Measurements from ENCODE around the gene SPN. TPM values are rescaled to one million over a fixed set of nuclear protein-coding genes. Genes with fewer than 3 reads are reported as not detected.
"Not testable (repeated sequence)": the region's sequence is repeated elsewhere in the genome, so short reads cannot be mapped to it uniquely, and the experiment has no call there.

Gene SPN
- total RNA-seq, 2 experiments from 2014 or later, result 339 to 352 TPM

GRCh38 chr16:29649588-29650494 lies 13.2 kb upstream of the SPN start:
- no peaks in the 10 kb centered on the region for H3K9me3 Mint-ChIP-seq (ENCODE audit: insufficient read depth)
- no peaks in the 10 kb centered on the region for H3K27me3 Mint-ChIP-seq (ENCODE audit: low read depth)
- DNase-seq (no peak), ATAC-seq (peak; percentile 58)
- ChIA-PET CTCF (interaction anchor here (0.9 to 2.6 kb wide), 2 partner anchors 8 to 14 kb away, joined by 3 to 7 read pairs; no protein-coding TSS in a partner anchor), POLR2A (no interaction called here)
- H3K4me1 Mint-ChIP-seq (ENCODE audit: low read depth), result peaks cover 37% of the 10 kb centered on the region
- H3K4me3 Mint-ChIP-seq, result peak overlapping the region; percentile 23
- H3K27ac Mint-ChIP-seq, result peak overlapping the region; percentile 84
- H3K36me3 Mint-ChIP-seq (ENCODE audit: low read depth), result no peaks in the 10 kb centered on the region

- Mint-ChIP-seq H3K27me3 (ENCODE audit: low read depth) (no peaks in the 10 kb centered on the region), H3K27ac (no peak overlapping the region), H3K9me3 (ENCODE audit: insufficient read depth) (no peaks in the 10 kb centered on the region), H3K4me3 (no peak overlapping the region), H3K4me1 (ENCODE audit: low read depth) (peaks cover 28% of the 10 kb centered on the region), H3K36me3 (ENCODE audit: low read depth) (no peaks in the 10 kb centered on the region)
- ATAC-seq, result no peak
- ChIA-PET POLR2A (interaction anchor here (0.6 kb wide), 1 partner anchor 13 kb away, joined by 4 read pairs; no protein-coding TSS in a partner anchor), CTCF (interaction anchor here (2.6 kb wide), 1 partner anchor 9 kb away, joined by 7 read pairs; no protein-coding TSS in a partner anchor)
- DNase-seq, result no peak
Measured at GRCh38 chr16:29650771-29651170, 12.3 kb upstream of the SPN start.

GRCh38 chr16:29651774-29652349 lies 11.2 kb upstream of the SPN start:
- Mint-ChIP-seq H3K4me3 (no peak overlapping the region), H3K27ac (no peak overlapping the region), H3K9me3 (ENCODE audit: insufficient read depth) (no peaks in the 10 kb centered on the region), H3K4me1 (ENCODE audit: low read depth) (peaks cover 26% of the 10 kb centered on the region), H3K27me3 (ENCODE audit: low read depth) (no peaks in the 10 kb centered on the region), H3K36me3 (ENCODE audit: low read depth) (no peaks in the 10 kb centered on the region)
- POLR2A ChIA-PET, result no interaction called here
- ATAC-seq, result no peak
- CTCF ChIA-PET, result interaction anchor here (2.6 kb wide), 1 partner anchor 10 kb away, joined by 7 read pairs; no protein-coding TSS in a partner anchor
- DNase-seq, result no peak

GRCh38 chr16:29653471-29653870 lies 9.6 kb upstream of the SPN start:
- Mint-ChIP-seq H3K27me3 (ENCODE audit: low read depth) (no peaks in the 10 kb centered on the region), H3K4me3 (no peak overlapping the region), H3K4me1 (ENCODE audit: low read depth) (peaks cover 27% of the 10 kb centered on the region), H3K36me3 (ENCODE audit: low read depth) (no peaks in the 10 kb centered on the region), H3K9me3 (ENCODE audit: insufficient read depth) (no peaks in the 10 kb centered on the region), H3K27ac (no peak overlapping the region)
- no peak for ATAC-seq
- POLR2A ChIA-PET, result interaction anchor here (0.8 kb wide), 1 partner anchor 8 kb away, joined by 3 read pairs; no protein-coding TSS in a partner anchor
- CTCF ChIA-PET, result interaction anchor here (1.2 kb wide), 1 partner anchor 12 kb away, joined by 4 read pairs; no protein-coding TSS in a partner anchor
- DNase-seq, result no peak

- not testable (repeated sequence) for H3K27me3 Mint-ChIP-seq (ENCODE audit: low read depth); H3K27ac Mint-ChIP-seq
- POLR2A ChIA-PET, result interaction anchor here (0.8 kb wide), 1 partner anchor 8 kb away, joined by 3 read pairs; no protein-coding TSS in a partner anchor
Measured at GRCh38 chr16:29653890-29654289, 9.2 kb upstream of the SPN start.

GRCh38 chr16:29656688-29657523 lies 6.1 kb upstream of the SPN start:
- no peak for ATAC-seq
- Mint-ChIP-seq H3K27ac (no peak overlapping the region), H3K4me1 (ENCODE audit: low read depth) (peaks cover 20% of the 10 kb centered on the region), H3K27me3 (ENCODE audit: low read depth) (no peaks in the 10 kb centered on the region), H3K4me3 (no peak overlapping the region), H3K36me3 (ENCODE audit: low read depth) (peaks cover 2% of the 10 kb centered on the region), H3K9me3 (ENCODE audit: insufficient read depth) (no peaks in the 10 kb centered on the region)
- ChIA-PET CTCF (interaction anchor here (1.0 to 1.2 kb wide), 3 partner anchors 16 to 192 kb away, joined by 3 to 4 read pairs (median 4); no protein-coding TSS in a partner anchor), POLR2A (no interaction called here)
- DNase-seq, result no peak

More at GRCh38 chr16:29653890-29654289, 9.2 kb upstream of the SPN start:
- peaks cover 29% of the 10 kb centered on the region for H3K4me1 Mint-ChIP-seq (ENCODE audit: low read depth)
- not testable (repeated sequence) for ATAC-seq; H3K9me3 Mint-ChIP-seq (ENCODE audit: insufficient read depth); DNase-seq; H3K36me3 Mint-ChIP-seq (ENCODE audit: low read depth); H3K4me3 Mint-ChIP-seq
- CTCF ChIA-PET, result interaction anchor here (1.2 kb wide), 1 partner anchor 12 kb away, joined by 4 read pairs; no protein-coding TSS in a partner anchor

GRCh38 chr16:29658705-29659104 lies 4.3 kb upstream of the SPN start:
- no peak overlapping the region for H3K27ac Mint-ChIP-seq
- H3K36me3 Mint-ChIP-seq (ENCODE audit: low read depth), result peaks cover 8% of the 10 kb centered on the region
- no peak overlapping the region for H3K4me3 Mint-ChIP-seq
- H3K9me3 Mint-ChIP-seq (ENCODE audit: insufficient read depth), result no peaks in the 10 kb centered on the region
- ChIA-PET POLR2A (no interaction called here), CTCF (no interaction called here)
- no peak for ATAC-seq
- no peaks in the 10 kb centered on the region for H3K27me3 Mint-ChIP-seq (ENCODE audit: low read depth)
- H3K4me1 Mint-ChIP-seq (ENCODE audit: low read depth), result peaks cover 28% of the 10 kb centered on the region
- DNase-seq, result no peak

- Mint-ChIP-seq H3K4me3 (peak overlapping the region; percentile 96), H3K36me3 (ENCODE audit: low read depth) (peaks cover 43% of the 10 kb centered on the region), H3K27me3 (ENCODE audit: low read depth) (no peaks in the 10 kb centered on the region), H3K9me3 (ENCODE audit: insufficient read depth) (no peaks in the 10 kb centered on the region), H3K27ac (peak overlapping the region; percentile 97), H3K4me1 (ENCODE audit: low read depth) (peaks cover 41% of the 10 kb centered on the region)
- DNase-seq (no peak), ATAC-seq (no peak)
- ChIA-PET POLR2A (interaction anchor here (0.8 to 1.8 kb wide), 4 partner anchors 15 to 128 kb away, joined by 3 to 6 read pairs (median 4); no protein-coding TSS in a partner anchor), CTCF (interaction anchor here (0.6 to 4.0 kb wide), 6 partner anchors 15 to 128 kb away, joined by 4 to 32 read pairs (median 6); no protein-coding TSS in a partner anchor)
Measured at GRCh38 chr16:29662000-29662728, 883 bp upstream of the SPN start.

- ChIA-PET POLR2A (interaction anchor here (0.8 to 1.8 kb wide), 4 partner anchors 17 to 127 kb away, joined by 3 to 11 read pairs (median 5); no protein-coding TSS in a partner anchor), CTCF (interaction anchor here (0.9 to 4.0 kb wide), 7 partner anchors 16 to 405 kb away, joined by 3 to 32 read pairs (median 5); no protein-coding TSS in a partner anchor)
- ATAC-seq, result peak; percentile 38
- Mint-ChIP-seq H3K27ac (peak overlapping the region; percentile 97), H3K9me3 (ENCODE audit: insufficient read depth) (no peaks in the 10 kb centered on the region), H3K36me3 (ENCODE audit: low read depth) (peaks cover 47% of the 10 kb centered on the region), H3K4me1 (ENCODE audit: low read depth) (peaks cover 45% of the 10 kb centered on the region), H3K27me3 (ENCODE audit: low read depth) (no peaks in the 10 kb centered on the region), H3K4me3 (peak overlapping the region; percentile 96)
- peak; percentile 74 for DNase-seq
Measured at GRCh38 chr16:29662729-29663015, 375 bp upstream of the SPN start.

- POLR2A ChIA-PET, result interaction anchor here (0.6 to 1.6 kb wide), 5 partner anchors 13 to 63 kb away, joined by 4 to 11 read pairs (median 5); partner anchors contain the start of gene QPRT
- no peaks in the 10 kb centered on the region for H3K27me3 Mint-ChIP-seq (ENCODE audit: low read depth)
- H3K36me3 Mint-ChIP-seq (ENCODE audit: low read depth), result peaks cover 53% of the 10 kb centered on the region
- DNase-seq (no peak), ATAC-seq (no peak)
- H3K4me3 Mint-ChIP-seq, result peak overlapping the region; percentile 96
- peaks cover 52% of the 10 kb centered on the region for H3K4me1 Mint-ChIP-seq (ENCODE audit: low read depth)
- peak overlapping the region; percentile 97 for H3K27ac Mint-ChIP-seq
- CTCF ChIA-PET, result interaction anchor here (0.7 to 4.0 kb wide), 7 partner anchors 12 to 152 kb away, joined by 3 to 32 read pairs (median 3); partner anchors contain the start of gene PAGR1
- H3K9me3 Mint-ChIP-seq (ENCODE audit: insufficient read depth), result no peaks in the 10 kb centered on the region
Measured at GRCh38 chr16:29663807-29664090, 702 bp downstream of the SPN start.

Measured in activated CD8-positive, alpha-beta T cell treated with anti-CD3 and anti-CD28 coated beads, Interleukin-2, amount 10 ng/mL, durations not matched to agents 7 days and 5 days (primary cell).